CD14-positive monocyte (primary cell): ENCODE data around the gene RAD51D. TPM values are rescaled to one million over a fixed set of nuclear protein-coding genes. Genes with fewer than 3 reads are reported as not detected.

Experiments used
- DNase-seq, 3 donors: peaks; one replicate each; pipeline ENCODE4 v3.0.0-alpha.2; 2011 to 2022
- H2AFZ ChIP-seq: 2 replicates; pipeline ENCODE4 v1.6.0; 2012; ENCODE audit warnings: mild to moderate bottlenecking, low read depth, low read length, inconsistent platforms; ENCODE audit not compliant: insufficient read depth, poor library complexity, severe bottlenecking
- H3K27ac ChIP-seq, 2 donors: 1 replicate in 1 of 2; 2 replicates in 1 of 2; pipeline ENCODE4 v1.5.1; 2012 to 2013; ENCODE audit warnings: low read length in 2 of 2, control low read depth in 1 of 2, inconsistent platforms in 1 of 2, low read depth in 1 of 2, mild to moderate bottlenecking in 1 of 2
- H3K27me3 ChIP-seq, 2 donors: one replicate each; pipeline versions ENCODE4 v1.6.0 to v1.6.1; 2011 to 2013; ENCODE audit warnings: low read length in 2 of 2; ENCODE audit not compliant: control insufficient read depth in 2 of 2, insufficient read depth in 2 of 2
- H3K36me3 ChIP-seq, 2 donors: replicated peaks in 1 of 2; 1 replicate in 1 of 2; 2 replicates in 1 of 2; pipeline versions ENCODE4 v1.5.1 to v1.6.1; 2012 to 2013; ENCODE audit warnings: low read length in 2 of 2, control low read depth in 1 of 2, inconsistent platforms in 1 of 2, mild to moderate bottlenecking in 1 of 2; ENCODE audit not compliant: insufficient read depth in 2 of 2, control insufficient read depth in 1 of 2
- H3K4me1 ChIP-seq, 2 donors: 1 replicate in 1 of 2; 2 replicates in 1 of 2; pipeline versions ENCODE4 v1.5.1 to v1.6.1; 2012 to 2013; ENCODE audit warnings: low read length in 2 of 2, control low read depth in 1 of 2, inconsistent platforms in 1 of 2, mild to moderate bottlenecking in 1 of 2, moderate library complexity in 1 of 2; ENCODE audit not compliant: insufficient read depth in 2 of 2, control insufficient read depth in 1 of 2
- H3K4me2 ChIP-seq: replicated peaks from 2 replicates; pipeline ENCODE3; 2012; ENCODE audit warnings: low read length, moderate library complexity, mild to moderate bottlenecking; ENCODE audit not compliant: poor library complexity, severe bottlenecking; ENCODE audit errors: extremely low read depth
- H3K4me3 ChIP-seq, 3 experiments: fragments of 200-600 bp in 1 of 3; sonication (generic) in 1 of 3; replicated peaks in 1 of 3; 1 replicate in 2 of 3; 2 replicates in 1 of 3; pipeline ENCODE4 v1.5.1; 2011 to 2013; ENCODE audit warnings: low read length in 3 of 3, mild to moderate bottlenecking in 3 of 3, control low read depth in 2 of 3, low read depth in 2 of 3, inconsistent platforms in 1 of 3, moderate library complexity in 1 of 3
- H3K79me2 ChIP-seq: 2 replicates; pipeline ENCODE4 v1.6.0; 2012; ENCODE audit warnings: mild to moderate bottlenecking, control low read depth, inconsistent platforms, low read length, moderate library complexity; ENCODE audit not compliant: insufficient read depth
- H3K9ac ChIP-seq: 2 replicates; pipeline ENCODE4 v1.6.0; 2017; ENCODE audit warnings: low read length, mild to moderate bottlenecking; ENCODE audit not compliant: insufficient read depth, poor library complexity, severe bottlenecking
- H3K9me3 ChIP-seq, 2 donors: replicated peaks in 1 of 2; 1 replicate in 1 of 2; 2 replicates in 1 of 2; pipeline versions ENCODE4 v1.5.1 to v1.6.1; 2012 to 2013; ENCODE audit warnings: low read length in 2 of 2, control low read depth in 1 of 2; ENCODE audit not compliant: control insufficient read depth in 1 of 2, insufficient read depth in 1 of 2
- H4K20me1 ChIP-seq: 2 replicates; pipeline ENCODE4 v1.6.0; 2012; ENCODE audit warnings: mild to moderate bottlenecking, low read length, control low read depth, moderate library complexity; ENCODE audit not compliant: insufficient read depth
- H3K27ac Mint-ChIP-seq, 7 donors: one replicate each; pipeline ENCODE4 v1.8.0; 2020; ENCODE audit warnings: mild to moderate bottlenecking in 7 of 7, mixed read lengths in 7 of 7, moderate library complexity in 6 of 7, inconsistent platforms in 2 of 7
- H3K27me3 Mint-ChIP-seq, 3 donors: one replicate each; pipeline ENCODE4 v1.8.0; 2021 to 2022; ENCODE audit warnings: low read depth in 3 of 3, mild to moderate bottlenecking in 3 of 3, mixed read lengths in 3 of 3, moderate library complexity in 3 of 3, inconsistent platforms in 1 of 3
- H3K36me3 Mint-ChIP-seq, 2 donors: one replicate each; pipeline ENCODE4 v1.8.0; 2020; ENCODE audit warnings: mixed read lengths in 2 of 2, inconsistent platforms in 1 of 2, mild to moderate bottlenecking in 1 of 2
- H3K4me1 Mint-ChIP-seq: one replicate; pipeline ENCODE4 v1.8.0; 2020; ENCODE audit warnings: mild to moderate bottlenecking, mixed read lengths
- H3K4me3 Mint-ChIP-seq, 2 donors: one replicate each; pipeline ENCODE4 v1.8.0; 2020; ENCODE audit warnings: mild to moderate bottlenecking in 2 of 2, mixed read lengths in 2 of 2, moderate library complexity in 1 of 2
- H3K9me3 Mint-ChIP-seq, 7 donors: one replicate each; pipeline ENCODE4 v1.8.0; 2020 to 2022; ENCODE audit warnings: mixed read lengths in 7 of 7, mild to moderate bottlenecking in 6 of 7, moderate library complexity in 6 of 7, inconsistent platforms in 2 of 7
- WGBS: methylation state at CpG from one replicate; pipeline ENCODE4 v1.1.5; 2013; ENCODE audit warnings: missing lambda C conversion rate; ENCODE audit not compliant: insufficient coverage; 5-methylcytosine and 5-hydroxymethylcytosine counted together
- intact Hi-C, 2 donors: fragments of 100-400 bp; cut with micrococcal nuclease; formaldehyde crosslinking; loops; one replicate each; pipeline versions ENCODE4 v1.15.0 to v1.15.1; 2023
- polyA plus RNA-seq, 3 donors: library from polyadenylated mRNA; depleted of rRNA in 1 of 3; unstranded in 2 of 3; stranded (reverse) in 1 of 3; fragments of 300-500 nt in 2 of 3; fragments of >200 nt in 1 of 3; fragmentation: Illumina TruSeq in 2 of 3; gene quantifications; 1 replicate in 2 of 3; 2 replicates in 1 of 3; pipeline ENCODE4 v1.2.3, GENCODE V29; 2012 to 2021
- TF ChIP-seq, protein P1 (sequence below): fragments of 200-600 bp; IDR thresholded peaks from one replicate; pipeline ENCODE4 v1.8.0; 2022; ENCODE audit warnings: antibody characterized with exemption, mild to moderate bottlenecking

The RAD51D gene
- polyA plus RNA-seq, 3 donors, result 4.4 to 6.9 (median 5.8) TPM

DNA sequence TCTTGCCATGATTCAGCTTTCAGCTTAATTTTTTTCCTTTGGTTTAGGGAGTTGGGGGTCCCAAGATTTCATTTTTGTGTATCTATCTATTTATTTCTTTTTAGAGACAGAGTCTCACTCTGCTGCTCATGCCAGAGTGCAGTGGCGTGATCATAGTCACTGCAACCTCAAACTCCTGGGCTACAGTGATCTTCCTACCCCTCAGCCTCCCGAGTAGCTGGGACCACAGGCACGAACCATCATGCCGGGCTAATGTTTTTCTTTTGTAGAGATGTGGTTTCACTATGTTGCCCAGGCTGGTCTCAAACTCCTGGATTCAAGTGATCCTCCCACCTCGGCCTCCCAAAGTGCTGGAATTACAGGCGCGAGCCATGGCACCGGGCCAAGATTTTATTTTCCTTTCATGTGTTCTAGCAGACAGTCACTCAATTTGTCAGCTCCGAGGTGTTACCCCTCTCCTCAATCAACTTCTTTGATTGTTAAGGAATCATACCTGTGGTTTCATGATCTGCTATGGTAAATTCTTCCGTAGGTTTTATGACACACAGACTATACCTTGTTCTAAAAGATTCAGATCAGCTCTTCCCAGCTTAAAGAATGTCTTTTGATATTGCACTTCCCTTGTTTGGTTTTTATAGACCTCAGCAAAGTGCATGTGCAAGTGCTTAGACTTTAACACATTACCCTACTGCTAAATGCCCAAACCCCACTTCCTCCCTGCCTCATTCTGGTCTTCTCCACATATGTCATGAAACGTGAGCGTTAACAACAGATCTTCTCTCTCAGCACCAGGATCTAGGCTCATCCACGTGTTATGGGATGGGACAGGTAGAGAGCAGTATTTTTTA lies 40.9 kb upstream of the RAD51D start:
- Histone ChIP-seq H3K9me3 (no peaks in the 10 kb centered on the region), H3K4me3 (no peak overlapping the region), H3K27ac (no peak overlapping the region), H3K4me1 (peaks cover 4 to 8% of the 10 kb centered on the region in 2 donors), H3K4me2 (no peak overlapping the region), H3K36me3 (no peaks in the 10 kb centered on the region), H4K20me1 (no peaks in the 10 kb centered on the region), H3K27me3 (no peaks in the 10 kb centered on the region), H2AFZ (no peak overlapping the region), H3K79me2 (no peaks in the 10 kb centered on the region), H3K9ac (no peak overlapping the region)
- no peaks in the 10 kb centered on the region for H3K36me3 Mint-ChIP-seq
- TF ChIP-seq, protein P1, sequence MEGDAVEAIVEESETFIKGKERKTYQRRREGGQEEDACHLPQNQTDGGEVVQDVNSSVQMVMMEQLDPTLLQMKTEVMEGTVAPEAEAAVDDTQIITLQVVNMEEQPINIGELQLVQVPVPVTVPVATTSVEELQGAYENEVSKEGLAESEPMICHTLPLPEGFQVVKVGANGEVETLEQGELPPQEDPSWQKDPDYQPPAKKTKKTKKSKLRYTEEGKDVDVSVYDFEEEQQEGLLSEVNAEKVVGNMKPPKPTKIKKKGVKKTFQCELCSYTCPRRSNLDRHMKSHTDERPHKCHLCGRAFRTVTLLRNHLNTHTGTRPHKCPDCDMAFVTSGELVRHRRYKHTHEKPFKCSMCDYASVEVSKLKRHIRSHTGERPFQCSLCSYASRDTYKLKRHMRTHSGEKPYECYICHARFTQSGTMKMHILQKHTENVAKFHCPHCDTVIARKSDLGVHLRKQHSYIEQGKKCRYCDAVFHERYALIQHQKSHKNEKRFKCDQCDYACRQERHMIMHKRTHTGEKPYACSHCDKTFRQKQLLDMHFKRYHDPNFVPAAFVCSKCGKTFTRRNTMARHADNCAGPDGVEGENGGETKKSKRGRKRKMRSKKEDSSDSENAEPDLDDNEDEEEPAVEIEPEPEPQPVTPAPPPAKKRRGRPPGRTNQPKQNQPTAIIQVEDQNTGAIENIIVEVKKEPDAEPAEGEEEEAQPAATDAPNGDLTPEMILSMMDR, result no peak
- intact Hi-C loops, result loop anchor here in 1 of 2 donors (10.0 kb wide), 1 partner anchor 584 kb away; no protein-coding TSS in a partner anchor
- WGBS, result 72% methylated on average over 3 of the region's 13 CpGs
- H3K9me3 Mint-ChIP-seq, result peaks cover 0 to 2% (median 0%) of the 10 kb centered on the region in 7 donors
- H3K27me3 Mint-ChIP-seq, result peaks cover 4 to 8% (median 7%) of the 10 kb centered on the region in 3 donors
- DNase-seq, result no peak
- no peak overlapping the region for H3K4me3 Mint-ChIP-seq
- H3K27ac Mint-ChIP-seq, result peak overlapping the region in 1 of 7 donors; percentile 26
- H3K4me1 Mint-ChIP-seq, result peaks cover 13% of the 10 kb centered on the region

DNA sequence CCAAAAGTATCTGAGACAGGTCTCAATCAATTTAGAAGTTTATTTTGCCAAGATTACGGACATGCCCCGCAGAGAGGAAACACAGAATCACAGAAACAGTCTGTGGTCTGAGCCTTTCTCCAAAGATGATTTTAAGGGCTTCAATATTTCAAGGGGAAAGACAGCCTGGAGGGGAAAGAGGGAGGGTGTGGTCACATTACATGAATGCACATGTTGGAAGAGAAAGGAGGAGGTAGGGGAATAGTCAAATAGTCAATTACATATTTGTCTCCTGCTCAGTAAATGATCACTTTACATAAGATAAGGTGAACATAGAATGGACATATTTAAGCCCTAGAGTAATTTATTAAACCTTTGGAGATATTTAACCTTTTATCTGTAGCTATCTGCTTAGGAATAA lies 40.3 kb upstream of the RAD51D start:
- Histone ChIP-seq H3K4me1 (peaks cover 4 to 8% of the 10 kb centered on the region in 2 donors), H3K27me3 (no peaks in the 10 kb centered on the region), H3K4me2 (no peak overlapping the region), H4K20me1 (no peaks in the 10 kb centered on the region), H3K9me3 (no peaks in the 10 kb centered on the region), H3K9ac (no peak overlapping the region), H2AFZ (no peak overlapping the region), H3K27ac (no peak overlapping the region), H3K4me3 (no peak overlapping the region), H3K79me2 (no peaks in the 10 kb centered on the region), H3K36me3 (no peaks in the 10 kb centered on the region)
- intact Hi-C loops, result loop anchor here in 1 of 2 donors (10.0 kb wide), 1 partner anchor 585 kb away; no protein-coding TSS in a partner anchor
- 30% methylated on average over 2 of the region's 2 CpGs for WGBS
- Mint-ChIP-seq H3K4me3 (no peak overlapping the region), H3K36me3 (no peaks in the 10 kb centered on the region), H3K27ac (no peak overlapping the region), H3K4me1 (peaks cover 13% of the 10 kb centered on the region), H3K27me3 (peaks cover 3 to 8% (median 7%) of the 10 kb centered on the region in 3 donors), H3K9me3 (peaks cover 0 to 2% (median 0%) of the 10 kb centered on the region in 7 donors)
- no peak for DNase-seq
- TF ChIP-seq, protein P1, result no peak
